Stimulated activated CD4-positive, alpha-beta T cell treated with anti-CD3 and anti-CD28 coated beads, Interleukin-1b, Interleukin-23, amount 100 ng/mL, for 48 hours (primary cell): ENCODE results near the gene CD151.

ENCODE experiments used
- DNase-seq: peaks from one replicate; pipeline ENCODE4 v3.0.0-alpha.2; 2020

CD151 gene

GRCh38 chr11:815675-816432, 16.9 kb upstream of the CD151 start:
- DNase-seq: no peak

DNA sequence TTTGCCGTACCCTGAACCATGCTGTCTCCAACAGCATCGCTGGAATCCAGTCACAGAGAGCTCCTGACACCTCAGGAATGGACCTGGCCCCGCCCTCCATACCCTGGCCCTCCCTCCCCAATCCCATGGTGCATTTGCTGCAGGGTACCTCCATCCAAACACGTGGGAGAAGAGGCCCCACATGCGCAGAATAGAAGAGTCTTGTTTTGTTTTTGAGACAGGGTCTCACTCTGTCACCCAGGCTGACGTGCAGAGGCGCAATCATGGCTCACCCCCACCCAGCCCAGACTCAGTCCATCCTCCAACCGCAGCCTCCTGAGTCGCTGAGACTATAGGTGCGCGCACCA, 16.3 kb upstream of the CD151 start:
- DNase-seq: no peak

DNA sequence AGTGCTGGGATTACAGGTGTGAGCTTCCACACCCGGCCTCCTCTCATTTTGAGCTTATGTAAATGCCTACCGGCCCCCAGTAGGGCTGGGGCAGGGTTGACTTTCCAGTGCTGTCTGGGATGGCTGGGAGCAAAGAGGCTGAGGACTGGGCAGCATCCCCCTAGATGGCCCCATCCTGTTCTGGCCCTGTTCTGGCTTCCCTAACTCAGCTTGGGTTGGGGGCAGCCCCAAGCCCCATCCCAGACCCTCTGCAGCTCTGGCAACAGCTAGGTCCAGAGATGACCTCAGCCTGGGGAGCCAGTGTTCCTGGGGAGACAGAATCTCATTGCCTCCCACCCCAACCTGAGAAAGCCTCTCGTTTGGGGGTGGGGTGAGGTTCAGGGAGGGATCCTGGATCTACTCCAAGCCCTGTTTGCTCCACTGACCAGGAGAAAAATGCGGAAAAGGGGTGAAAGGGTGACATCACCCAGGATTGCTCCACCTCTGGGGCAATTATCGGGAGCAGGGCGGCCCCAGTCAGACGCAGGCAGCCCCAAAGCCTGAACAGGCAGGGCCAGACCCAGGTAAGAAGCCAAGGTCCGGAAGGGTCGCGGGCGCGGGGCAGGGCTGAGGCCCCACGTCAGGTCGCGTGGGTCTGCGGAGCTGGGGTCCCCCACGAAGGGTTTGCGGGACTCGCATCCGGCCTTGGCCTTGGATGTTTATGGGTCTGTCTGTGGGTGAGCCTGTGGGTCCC, 14.2 kb upstream of the CD151 start, which contains the start of gene PNPLA2:
Gene PNPLA2, plus strand, starts transcription at position 519 of the 733 bp plus-strand sequence. CDS start 805 bp downstream, outside the sequence.
- DNase-seq: no peak

DNA sequence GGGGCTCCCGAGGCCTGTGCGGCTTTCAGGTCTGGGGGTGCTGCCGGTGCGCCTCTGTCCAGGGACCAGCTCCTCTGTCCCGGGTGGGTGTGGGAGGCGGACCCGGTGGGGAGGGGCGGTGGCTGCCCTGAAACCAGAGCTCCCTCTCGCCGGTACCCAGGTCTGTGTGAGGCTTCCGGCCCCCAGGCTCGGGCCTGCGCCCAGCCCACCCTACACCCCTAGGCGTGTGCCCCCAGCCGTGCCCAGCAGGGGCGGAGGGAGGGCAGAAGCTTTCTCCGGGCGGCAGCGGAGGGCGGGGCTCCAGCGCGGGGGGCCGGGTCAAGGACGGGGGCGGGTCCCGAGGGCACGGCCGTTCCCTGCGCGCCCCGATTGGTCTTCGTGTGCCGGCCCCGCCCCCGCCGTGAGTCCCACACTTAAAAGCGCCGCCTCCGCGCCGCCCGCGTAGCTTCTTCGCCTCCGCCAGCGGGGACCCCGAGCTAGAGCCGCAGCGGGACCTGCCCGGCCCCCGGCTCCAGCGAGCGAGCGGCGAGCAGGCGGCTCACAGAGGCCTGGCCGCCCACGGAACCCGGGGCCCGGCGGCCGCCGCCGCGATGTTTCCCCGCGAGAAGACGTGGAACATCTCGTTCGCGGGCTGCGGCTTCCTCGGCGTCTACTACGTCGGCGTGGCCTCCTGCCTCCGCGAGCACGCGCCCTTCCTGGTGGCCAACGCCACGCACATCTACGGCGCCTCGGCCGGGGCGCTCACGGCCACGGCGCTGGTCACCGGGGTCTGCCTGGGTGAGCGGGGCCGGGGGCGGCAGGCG, 13.4 kb upstream of the CD151 start:
- peak; percentile 88 for DNase-seq

DNA sequence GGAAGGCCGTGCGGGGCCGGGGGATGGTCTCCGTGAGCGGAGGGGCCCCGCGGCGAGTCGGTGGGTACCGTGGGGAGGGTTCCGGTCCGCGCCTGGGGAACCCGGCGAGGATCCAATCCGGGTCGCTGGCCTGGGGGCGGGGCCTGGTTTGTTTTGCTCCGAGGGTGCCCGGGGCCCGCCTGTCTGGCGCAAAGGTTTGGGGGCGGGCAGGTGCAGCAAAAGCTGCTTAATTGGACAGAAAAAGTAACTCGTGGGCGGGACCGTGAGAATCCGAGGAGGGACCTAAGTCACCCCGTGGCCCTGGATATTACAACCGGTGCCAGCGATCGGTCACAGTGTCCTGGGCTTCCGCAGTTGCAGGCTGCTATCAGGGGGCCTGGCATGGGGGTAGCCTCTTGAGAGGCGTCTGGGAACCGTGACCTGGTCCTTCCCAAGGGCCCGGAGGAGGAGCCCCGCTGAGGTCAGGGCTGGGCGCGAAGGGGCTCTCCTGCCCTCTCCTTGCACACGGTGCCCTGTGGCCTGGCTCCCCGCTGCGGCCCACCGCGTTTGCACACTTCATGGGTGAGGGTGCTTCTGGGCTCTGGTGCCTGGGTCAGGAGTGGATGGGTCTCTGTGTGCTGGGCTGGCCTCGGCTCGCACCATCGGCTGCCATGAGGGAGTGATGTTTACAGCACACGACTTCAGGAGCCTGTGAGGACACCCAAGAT, 12.7 kb upstream of the CD151 start:
- DNase-seq: peak; percentile 93

DNA sequence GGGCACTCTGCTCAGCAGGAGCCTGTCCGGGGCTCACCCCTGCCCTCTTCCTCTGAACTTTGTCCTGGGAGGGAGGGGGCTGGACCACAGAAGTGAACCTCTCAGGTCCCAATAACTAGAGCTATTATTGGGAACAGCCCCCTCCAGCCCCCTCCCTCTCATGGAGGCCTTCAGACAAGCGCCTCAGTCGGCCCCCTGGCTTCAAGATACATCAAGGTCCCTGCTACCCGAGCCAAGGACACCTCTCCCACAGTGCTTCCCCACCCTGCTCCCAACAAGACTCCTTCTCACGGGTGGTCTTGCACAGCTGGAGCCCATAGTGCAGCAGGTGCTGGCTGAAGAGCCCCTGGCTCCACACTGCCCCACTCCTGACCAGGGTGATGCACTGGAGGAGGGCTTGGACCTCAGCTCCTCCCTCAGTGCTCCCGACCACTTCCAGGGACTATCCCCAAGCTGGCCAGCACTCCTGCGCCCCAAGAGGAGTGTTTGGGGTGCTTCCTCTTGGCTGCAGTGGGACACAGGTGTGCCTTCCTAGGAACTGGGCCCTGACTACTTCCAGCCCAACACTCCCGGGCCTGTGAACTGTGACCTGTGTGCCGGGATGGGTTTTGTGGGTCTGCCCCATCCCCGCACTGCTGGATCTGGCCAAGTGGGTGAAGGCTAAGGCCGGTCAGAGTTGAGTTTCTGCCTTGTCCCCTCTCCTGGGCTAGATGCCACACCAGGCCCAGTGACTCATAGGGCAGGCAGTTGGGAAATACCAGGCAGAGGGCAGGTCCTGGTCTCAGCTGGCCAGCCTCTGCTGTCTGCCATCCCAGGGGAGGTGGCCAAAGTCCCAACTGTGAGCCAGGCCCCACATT, 11.9 kb upstream of the CD151 start:
- DNase-seq: no peak

- no peak for DNase-seq
These were observed 11.0 kb upstream of the CD151 start for GRCh38 chr11:821512-822371.

DNA sequence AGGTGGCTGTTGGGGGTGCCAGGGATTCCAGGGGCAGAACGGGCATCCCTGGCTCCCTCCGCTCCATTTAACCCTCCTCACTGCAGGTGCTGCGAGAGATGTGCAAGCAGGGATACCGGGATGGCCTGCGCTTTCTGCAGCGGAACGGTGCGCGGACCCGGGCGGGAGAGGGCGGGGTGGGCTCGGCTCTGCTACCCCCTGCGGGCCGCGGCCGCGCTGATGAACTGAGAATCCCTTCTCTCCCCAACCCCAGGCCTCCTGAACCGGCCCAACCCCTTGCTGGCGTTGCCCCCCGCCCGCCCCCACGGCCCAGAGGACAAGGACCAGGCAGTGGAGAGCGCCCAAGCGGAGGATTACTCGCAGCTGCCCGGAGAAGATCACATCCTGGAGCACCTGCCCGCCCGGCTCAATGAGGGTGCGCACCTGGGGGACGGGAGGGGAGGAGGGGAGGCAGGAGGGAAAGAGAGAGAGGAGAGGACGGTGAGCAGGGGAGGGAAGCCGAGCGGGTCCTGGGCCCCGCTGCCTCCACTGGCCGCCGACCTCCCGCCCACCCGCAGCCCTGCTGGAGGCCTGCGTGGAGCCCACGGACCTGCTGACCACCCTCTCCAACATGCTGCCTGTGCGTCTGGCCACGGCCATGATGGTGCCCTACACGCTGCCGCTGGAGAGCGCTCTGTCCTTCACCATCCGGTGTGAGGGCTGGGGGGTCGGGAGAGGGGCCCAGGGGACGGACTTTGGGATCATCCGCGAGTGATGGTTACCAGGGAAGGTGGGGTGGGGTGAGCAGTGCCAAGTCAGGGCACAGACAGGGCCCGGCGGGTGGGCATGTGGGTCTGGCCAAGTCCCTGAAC, 9.1 kb upstream of the CD151 start:
- DNase-seq: no peak

- no peak for DNase-seq
These were observed 8.4 kb upstream of the CD151 start for GRCh38 chr11:824292-824880.

DNA sequence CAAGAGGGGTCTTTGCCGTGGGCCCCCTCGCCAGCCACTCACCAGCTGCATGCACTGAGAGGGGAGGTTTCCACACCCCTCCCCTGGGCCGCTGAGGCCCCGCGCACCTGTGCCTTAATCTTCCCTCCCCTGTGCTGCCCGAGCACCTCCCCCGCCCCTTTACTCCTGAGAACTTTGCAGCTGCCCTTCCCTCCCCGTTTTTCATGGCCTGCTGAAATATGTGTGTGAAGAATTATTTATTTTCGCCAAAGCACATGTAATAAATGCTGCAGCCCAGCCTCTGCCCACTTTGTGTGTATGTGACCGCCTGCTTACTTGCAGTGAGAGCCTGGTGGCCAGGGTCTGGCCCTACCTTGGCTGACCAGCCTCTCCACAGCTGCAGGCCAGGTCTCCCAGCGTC, 7.8 kb upstream of the CD151 start:
- no peak for DNase-seq

DNA sequence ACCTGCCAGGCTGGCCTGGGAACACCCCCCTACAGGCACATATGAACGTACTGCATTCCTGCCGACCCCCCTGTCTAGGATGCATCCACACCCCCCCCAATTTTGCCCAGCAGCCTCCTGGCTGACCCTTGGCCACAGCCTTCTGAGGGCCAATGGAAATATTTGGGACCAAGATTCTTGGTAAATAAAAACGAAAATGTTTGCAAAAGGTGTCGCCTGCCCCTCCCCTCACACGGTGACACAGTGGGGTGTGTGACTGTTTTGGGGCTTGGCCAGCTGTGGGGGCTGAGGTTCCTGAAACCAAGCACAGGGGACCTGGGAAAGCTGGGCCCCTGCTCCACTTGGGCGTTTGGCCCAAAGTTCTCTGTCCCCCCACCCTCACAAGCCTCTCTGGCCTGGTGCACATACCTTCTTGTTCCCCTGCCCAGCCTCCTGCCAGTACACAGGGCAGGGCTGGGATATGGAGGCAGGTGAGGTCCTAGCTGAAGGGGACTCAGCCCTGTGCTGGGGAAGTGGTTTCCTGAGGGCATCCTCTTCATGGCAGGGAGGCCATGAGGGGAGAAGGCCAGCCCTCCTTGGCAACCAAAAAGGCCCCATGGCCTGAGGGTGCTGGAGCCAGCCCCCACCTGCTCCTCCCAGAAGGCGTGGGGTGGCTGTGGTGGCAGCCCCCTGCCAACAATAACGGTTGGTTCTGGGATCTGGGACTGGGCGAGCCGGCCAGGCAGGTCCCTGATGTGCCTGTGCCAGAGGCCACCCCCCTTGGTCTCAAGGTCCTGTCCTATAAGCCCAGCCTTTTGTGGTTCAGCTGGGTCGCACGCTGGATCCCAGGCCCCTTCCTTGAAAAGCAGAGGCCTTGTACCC, 7.2 kb upstream of the CD151 start:
- DNase-seq: no peak

DNA sequence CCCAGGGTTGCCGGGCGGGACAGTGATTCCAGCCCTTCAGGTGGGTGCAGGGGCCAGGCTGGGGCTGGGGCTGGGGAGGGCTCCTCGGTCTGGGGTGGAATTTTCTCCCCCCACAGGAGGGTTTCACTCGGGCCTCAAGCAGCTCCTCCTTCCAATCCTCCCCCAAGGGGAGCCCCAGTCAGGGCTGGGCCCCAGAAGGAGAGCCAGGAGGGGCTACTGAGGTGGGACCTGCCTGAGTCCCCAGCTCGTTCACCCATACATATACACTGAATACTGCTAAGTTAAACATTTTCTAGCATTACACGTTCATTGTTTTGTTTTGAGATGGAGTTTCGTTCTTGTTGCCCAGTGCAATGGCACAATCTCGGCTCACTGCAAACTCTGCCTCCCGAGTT, 6.5 kb upstream of the CD151 start:
- no peak for DNase-seq

- DNase-seq: no peak
These were observed 6.0 kb upstream of the CD151 start for GRCh38 chr11:826836-827145.

DNA sequence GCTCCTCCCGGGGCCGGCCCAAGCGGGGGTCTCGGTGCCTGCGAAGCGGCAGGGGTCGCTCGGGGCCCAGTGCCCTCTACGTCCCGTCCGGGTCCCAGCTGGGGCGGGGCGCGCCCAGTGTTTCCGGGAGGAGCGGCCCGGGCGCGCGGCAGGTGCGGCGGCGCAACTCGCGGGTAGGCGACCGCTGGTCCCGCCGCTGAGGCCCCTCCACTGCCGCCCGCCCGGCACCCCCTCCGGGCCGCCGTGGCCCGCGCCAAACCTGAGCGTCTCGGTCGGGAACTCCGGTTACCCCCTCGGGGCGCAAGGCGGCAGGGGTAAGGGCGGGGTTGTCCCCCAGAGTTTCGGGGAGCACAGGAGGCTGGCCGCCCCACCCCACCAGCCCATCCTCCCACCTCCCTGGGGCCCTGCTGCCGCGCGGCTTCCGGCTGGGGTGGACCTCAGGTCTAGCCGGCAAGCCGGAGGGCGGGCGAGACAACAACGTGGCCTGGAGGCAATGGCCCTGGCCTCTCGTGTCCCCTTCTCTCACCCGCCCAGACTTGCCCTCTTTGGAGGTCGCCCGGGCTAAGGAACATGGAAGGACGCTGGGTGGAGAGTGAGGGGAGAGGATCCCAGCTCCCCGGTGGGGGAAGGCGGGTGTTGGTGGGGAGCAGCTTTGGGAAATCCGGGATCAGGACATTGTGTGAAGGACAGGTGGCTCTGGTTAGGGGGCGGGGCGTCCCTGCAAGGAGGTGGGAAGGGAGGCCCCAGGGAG, 5.4 kb upstream of the CD151 start:
- no peak for DNase-seq

GRCh38 chr11:827897-828192, 4.9 kb upstream of the CD151 start, which contains the start of gene CRACR2B:
TSS of gene CRACR2B (plus strand) at chr11:827919. CDS start at chr11:828608, 689 bp downstream.
- no peak for DNase-seq

GRCh38 chr11:828506-829175, 4.1 kb upstream of the CD151 start:
- DNase-seq: no peak

DNA sequence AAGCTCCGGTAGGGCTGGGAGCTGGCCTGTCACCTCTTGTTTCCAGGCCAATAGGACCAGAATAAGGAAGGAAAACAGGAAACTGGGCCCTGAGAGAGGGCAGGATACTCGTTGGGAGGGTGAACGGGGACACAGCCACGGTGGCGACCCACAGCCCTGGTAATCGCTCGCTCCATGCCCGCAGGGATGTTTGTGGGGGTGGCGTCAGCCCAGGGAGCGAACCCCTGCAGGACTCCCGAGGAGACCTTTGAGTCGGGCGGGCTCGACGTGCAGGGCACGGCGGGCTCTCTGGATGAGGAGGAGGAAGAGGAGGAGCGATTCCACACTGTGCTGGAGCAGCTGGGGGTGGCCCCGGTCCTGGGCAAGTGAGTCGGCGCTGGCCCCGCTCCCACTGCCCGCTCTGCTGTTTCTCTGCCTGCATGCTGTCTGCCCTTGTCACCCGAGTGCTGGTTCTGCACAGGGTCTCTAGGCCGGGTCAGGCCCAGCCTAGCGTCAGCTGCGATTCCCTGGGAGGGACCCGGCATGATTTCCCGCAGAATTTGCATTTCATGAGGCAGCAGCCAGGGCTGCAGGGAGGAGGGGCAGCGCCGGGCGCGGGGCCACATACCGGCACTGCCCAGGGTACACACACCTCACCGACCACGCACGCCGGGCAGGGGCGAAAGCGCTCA, 3.4 kb upstream of the CD151 start:
- DNase-seq: no peak
